HepG2 (cell line): ENCODE data around the gene TUT1. TPM values are rescaled to one million over a fixed set of nuclear protein-coding genes. Genes with fewer than 3 reads are reported as not detected.

Source experiments
- ARID5B ChIP-seq: IDR thresholded peaks from 2 replicates; pipeline ENCODE4 v1.4.0; 2020; ENCODE audit warnings: mild to moderate bottlenecking, missing genetic modification reagents
- E2F1 ChIP-seq: sonication (generic); formaldehyde crosslinking; IDR thresholded peaks from 2 replicates; pipeline ENCODE4 v1.5.0; 2020; ENCODE audit warnings: missing genetic modification reagents
- FLYWCH1 ChIP-seq: sonication (generic); formaldehyde crosslinking; IDR thresholded peaks from 2 replicates; pipeline ENCODE4 v1.8.1; 2023; ENCODE audit warnings: mild to moderate bottlenecking, missing genetic modification reagents
- FOXC1 ChIP-seq: sonication (generic); formaldehyde crosslinking; IDR thresholded peaks from 2 replicates; pipeline ENCODE4 v1.8.0; 2022; ENCODE audit warnings: mild to moderate bottlenecking, missing genetic modification reagents, borderline replicate concordance
- FOXK1 ChIP-seq: sonication (generic); formaldehyde crosslinking; IDR thresholded peaks from 2 replicates; pipeline ENCODE4 v1.4.0; 2020; ENCODE audit warnings: low read depth, missing genetic modification reagents, borderline replicate concordance
- FOXK2 ChIP-seq: fragments of 450-650 bp; IDR thresholded peaks from 2 replicates; pipeline ENCODE4 v1.6.1; 2016
- HDAC6 ChIP-seq: fragments of 200-600 bp; sonication (generic); IDR thresholded peaks from 2 replicates; pipeline ENCODE4 v1.7.0; 2017; ENCODE audit warnings: mild to moderate bottlenecking, antibody characterized with exemption, low read length, low read depth
- NFIC ChIP-seq: IDR thresholded peaks from 2 replicates; pipeline ENCODE4 v1.6.1; 2012; ENCODE audit warnings: mild to moderate bottlenecking, low read length, inconsistent platforms
- PREB ChIP-seq: sonication (generic); formaldehyde crosslinking; IDR thresholded peaks from 2 replicates; pipeline ENCODE4 v1.4.0; 2020; ENCODE audit warnings: missing genetic modification reagents
- RBAK ChIP-seq: sonication (generic); formaldehyde crosslinking; IDR thresholded peaks from 2 replicates; pipeline ENCODE4 v1.5.1; 2020; ENCODE audit warnings: mild to moderate bottlenecking, missing genetic modification reagents
- REXO4 ChIP-seq: sonication (generic); formaldehyde crosslinking; IDR thresholded peaks from 2 replicates; pipeline ENCODE4 v1.8.0; 2022; ENCODE audit warnings: missing genetic modification reagents, mild to moderate bottlenecking, borderline replicate concordance
- THAP8 ChIP-seq: sonication (generic); formaldehyde crosslinking; IDR thresholded peaks from 2 replicates; pipeline ENCODE4 v1.5.1; 2020; ENCODE audit warnings: missing genetic modification reagents, mild to moderate bottlenecking, borderline replicate concordance
- TP53 ChIP-seq: sonication (generic); formaldehyde crosslinking; conservative IDR thresholded peaks from 2 replicates; pipeline ENCODE4 v1.4.0; 2020; ENCODE audit warnings: missing genetic modification reagents
- ZKSCAN1 ChIP-seq: fragments of 150-350 bp; IDR thresholded peaks from 2 replicates; pipeline ENCODE4 v1.6.1; 2014; ENCODE audit warnings: low read length
- ZMYM3 ChIP-seq: sonication (generic); formaldehyde crosslinking; IDR thresholded peaks from 2 replicates; pipeline ENCODE4 v1.5.1; 2020; ENCODE audit warnings: mild to moderate bottlenecking, missing genetic modification reagents
- ZNF124 ChIP-seq: sonication (generic); formaldehyde crosslinking; IDR thresholded peaks from 2 replicates; pipeline ENCODE4 v1.4.0; 2020; ENCODE audit warnings: missing genetic modification reagents
- ZNF276 ChIP-seq: sonication (generic); formaldehyde crosslinking; IDR thresholded peaks from 2 replicates; pipeline ENCODE4 v1.4.0; 2020; ENCODE audit warnings: mild to moderate bottlenecking, low read depth, missing genetic modification reagents
- ZNF343 ChIP-seq: sonication (generic); formaldehyde crosslinking; IDR thresholded peaks from 2 replicates; pipeline ENCODE4 v1.4.0; 2020; ENCODE audit warnings: mild to moderate bottlenecking, missing genetic modification reagents
- ZNF501 ChIP-seq: sonication (generic); formaldehyde crosslinking; IDR thresholded peaks from 2 replicates; pipeline ENCODE4 v1.5.1; 2020; ENCODE audit warnings: mild to moderate bottlenecking, moderate library complexity, missing genetic modification reagents
- ZNF549 ChIP-seq: sonication (generic); formaldehyde crosslinking; IDR thresholded peaks from 2 replicates; pipeline ENCODE4 v1.5.0; 2020; ENCODE audit warnings: missing genetic modification reagents
- ZNF558 ChIP-seq: sonication (generic); formaldehyde crosslinking; IDR thresholded peaks from 2 replicates; pipeline ENCODE4 v1.9.0; 2022; ENCODE audit warnings: mild to moderate bottlenecking, missing genetic modification reagents, borderline replicate concordance
- ZNF816 ChIP-seq: sonication (generic); formaldehyde crosslinking; IDR thresholded peaks from 2 replicates; pipeline ENCODE4 v1.8.0; 2022; ENCODE audit warnings: missing genetic modification reagents, mild to moderate bottlenecking, borderline replicate concordance
- ZSCAN31 ChIP-seq: sonication (generic); formaldehyde crosslinking; IDR thresholded peaks from 2 replicates; pipeline ENCODE4 v1.5.0; 2020; ENCODE audit warnings: low read depth, mild to moderate bottlenecking, missing genetic modification reagents
- polyA plus RNA-seq, 8 experiments: library from polyadenylated mRNA; depleted of rRNA in 3 of 8; stranded (reverse) in 7 of 8; unstranded in 1 of 8; fragments of >200 nt; fragmentation: Illumina TruSeq in 4 of 8; extraction: Trizol in 4 of 8; gene quantifications; 2 replicates each; pipeline versions ENCODE4 v1.2.1 to v1.2.3, GENCODE V29; 2011 to 2016; ENCODE audit warnings: low read depth in 4 of 8, missing spikeins in 1 of 8, mixed read lengths in 1 of 8; ENCODE audit not compliant: insufficient read depth in 1 of 8
- total RNA-seq, 5 experiments: library from RNA; depleted of rRNA; stranded (reverse); fragments of >200 nt; fragmentation: Illumina TruSeq; extraction: Trizol; gene quantifications; 2 replicates each; pipeline ENCODE4 v1.2.3, GENCODE V29; 2016; ENCODE audit warnings: low read depth in 1 of 5

TUT1 gene
- total and polyA plus RNA-seq, 2 of the 13 experiments (the other 11 are each of a cell fraction or from before 2014, with no cell fraction given) = 9.7 to 14.3 TPM

GRCh38 chr11:62599069-62599696, 7.9 kb upstream of the TUT1 start (continued):
- TF ChIP-seq FOXK2 = peak; percentile 39; the same call in 1 of the 2 replicates
- peak; percentile 65; the same call in 1 of the 2 replicates for TF ChIP-seq FOXK1 (CRISPR knock-in tag)
- no peak for TF ChIP-seq HDAC6
- TF ChIP-seq ZSCAN31 (CRISPR knock-in tag) = no peak
- TF ChIP-seq ZNF343 (CRISPR knock-in tag) = no peak
- 0 out of 2 replicates have a peak, but pooled peaks have one; percentile 39 for TF ChIP-seq TP53 (CRISPR knock-in tag)
- TF ChIP-seq E2F1 (CRISPR knock-in tag) = no peak
- TF ChIP-seq FOXC1 (CRISPR knock-in tag) = no peak
- peak; percentile 29 for TF ChIP-seq ZMYM3 (CRISPR knock-in tag)
- no peak for TF ChIP-seq FLYWCH1 (CRISPR knock-in tag)
- no peak for TF ChIP-seq RBAK (CRISPR knock-in tag)
- peak; percentile 39; the same call in 1 of the 2 replicates for TF ChIP-seq ZNF501 (CRISPR knock-in tag)
- TF ChIP-seq PREB (CRISPR knock-in tag) = no peak
- TF ChIP-seq ZNF124 (CRISPR knock-in tag) = no peak
- TF ChIP-seq ZNF558 = no peak
- TF ChIP-seq ZKSCAN1 = no peak
- no peak for TF ChIP-seq ZNF276
- TF ChIP-seq ZNF549 (CRISPR knock-in tag) = no peak
- TF ChIP-seq THAP8 (CRISPR knock-in tag) = no peak
- TF ChIP-seq ZNF816 = no peak
- TF ChIP-seq NFIC = peak; percentile 87
- TF ChIP-seq REXO4 (CRISPR knock-in tag) = no peak
- TF ChIP-seq ARID5B (CRISPR knock-in tag) = peak; percentile 65
